Measurements from ENCODE around the gene SLAMF6. TPM values are rescaled to one million over a fixed set of nuclear protein-coding genes. Genes with fewer than 3 reads are reported as not detected.
"Not testable (repeated sequence)": the region's sequence is repeated elsewhere in the genome, so short reads cannot be mapped to it uniquely, and the experiment has no call there.

SLAMF6 gene
- polyA plus RNA-seq, 3 donors = 0.06 to 0.21 (median 0.14) TPM

- not testable (repeated sequence) for DNase-seq (ENCODE audit: low read depth in 3 of 3, low spot score in 2 of 3)
Observed at GRCh38 chr1:160517519-160517918, 5.5 kb downstream of the SLAMF6 start.

- DNase-seq (ENCODE audit: low read depth in 3 of 3, low spot score in 2 of 3) = not testable (repeated sequence)
Observed at GRCh38 chr1:160515908-160516307, 7.1 kb downstream of the SLAMF6 start.

GRCh38 chr1:160504651-160505050 is 18.4 kb downstream of the SLAMF6 start:
- no peak for DNase-seq (ENCODE audit: low read depth in 3 of 3, low spot score in 2 of 3)

- no peak for DNase-seq (ENCODE audit: low read depth in 3 of 3, low spot score in 2 of 3)
Observed at GRCh38 chr1:160503087-160503486, 20.0 kb downstream of the SLAMF6 start.

GRCh38 chr1:160500321-160500990 is 22.6 kb downstream of the SLAMF6 start:
- no peak for DNase-seq (ENCODE audit: low read depth in 3 of 3, low spot score in 2 of 3)

GRCh38 chr1:160499631-160500030 is 23.4 kb downstream of the SLAMF6 start:
- DNase-seq (ENCODE audit: low read depth in 3 of 3, low spot score in 2 of 3) = no peak

- DNase-seq (ENCODE audit: low read depth in 3 of 3, low spot score in 2 of 3) = not testable (repeated sequence)
Observed at GRCh38 chr1:160498301-160499065, 24.6 kb downstream of the SLAMF6 start.

- no peak for DNase-seq (ENCODE audit: low read depth in 3 of 3, low spot score in 2 of 3)
Observed at GRCh38 chr1:160496334-160496733, 26.7 kb downstream of the SLAMF6 start.

- DNase-seq (ENCODE audit: low read depth in 3 of 3, low spot score in 2 of 3) = no peak
Observed at GRCh38 chr1:160494620-160495019, 28.4 kb downstream of the SLAMF6 start.

GRCh38 chr1:160492617-160493016 is 30.4 kb downstream of the SLAMF6 start:
- DNase-seq (ENCODE audit: low read depth in 3 of 3, low spot score in 2 of 3) = no peak

GRCh38 chr1:160491981-160492380 is 31.1 kb downstream of the SLAMF6 start:
- DNase-seq (ENCODE audit: low read depth in 3 of 3, low spot score in 2 of 3) = no peak

GRCh38 chr1:160491017-160491416 is 32.0 kb downstream of the SLAMF6 start:
- no peak for DNase-seq (ENCODE audit: low read depth in 3 of 3, low spot score in 2 of 3)

- peak in 1 of 3 donors; percentile 2 for DNase-seq (ENCODE audit: low read depth in 3 of 3, low spot score in 2 of 3)
Observed at GRCh38 chr1:160489513-160490261, 33.4 kb downstream of the SLAMF6 start.

- DNase-seq (ENCODE audit: low read depth in 3 of 3, low spot score in 2 of 3) = no peak
Observed at GRCh38 chr1:160488347-160489058, 34.6 kb downstream of the SLAMF6 start.

GRCh38 chr1:160486453-160486852 is 36.6 kb downstream of the SLAMF6 start:
- no peak for DNase-seq (ENCODE audit: low read depth in 3 of 3, low spot score in 2 of 3)

GRCh38 chr1:160483505-160484185 is 39.4 kb downstream of the SLAMF6 start:
- no peak for DNase-seq (ENCODE audit: low read depth in 3 of 3, low spot score in 2 of 3)

- no peak for DNase-seq (ENCODE audit: low read depth in 3 of 3, low spot score in 2 of 3)
Observed at GRCh38 chr1:160481979-160482596, 41.0 kb downstream of the SLAMF6 start.

- not testable (repeated sequence) for DNase-seq (ENCODE audit: low read depth in 3 of 3, low spot score in 2 of 3)
Observed at GRCh38 chr1:160480781-160481180, 42.3 kb downstream of the SLAMF6 start.

GRCh38 chr1:160479091-160479490 is 44.0 kb downstream of the SLAMF6 start:
- not testable (repeated sequence) for DNase-seq (ENCODE audit: low read depth in 3 of 3, low spot score in 2 of 3)

All from right renal cortex interstitium (tissue), 3 donors.